Colonic mucosa (tissue), 4 donors: Measurements from ENCODE around the gene TACR1. TPM values are rescaled to one million over a fixed set of nuclear protein-coding genes. Genes with fewer than 3 reads are reported as not detected.

Source experiments
- DNase-seq: peaks from one replicate; pipeline ENCODE4 v3.0.0-alpha.2; 2020
- H3K27ac ChIP-seq: fragments of 200-600 bp; one replicate; pipeline ENCODE4 v1.8.0; 2021
- H3K27me3 ChIP-seq: fragments of 200-600 bp; one replicate; pipeline ENCODE4 v1.8.0; 2021
- H3K36me3 ChIP-seq: fragments of 200-600 bp; one replicate; pipeline ENCODE4 v1.8.0; 2021
- H3K4me1 ChIP-seq: fragments of 200-600 bp; one replicate; pipeline ENCODE4 v1.8.0; 2021; ENCODE audit warnings: mild to moderate bottlenecking
- H3K4me3 ChIP-seq: fragments of 200-600 bp; one replicate; pipeline ENCODE4 v1.8.0; 2021
- H3K9ac ChIP-seq, 2 donors: one replicate each; pipeline ENCODE4 v1.7.0; 2013; ENCODE audit warnings: control low read depth in 2 of 2, low read depth in 2 of 2, low read length in 2 of 2
- H3K9me3 ChIP-seq: fragments of 200-600 bp; one replicate; pipeline ENCODE4 v1.8.0; 2021
- intact Hi-C: fragments of 100-400 bp; cut with DNase I; formaldehyde crosslinking; loops from one replicate; pipeline ENCODE4 v1.14.1; 2022
- microRNA-seq: library from miRNA; unstranded; fragments of <30 nt; microRNA quantifications from one replicate; pipeline ENCODE4, GENCODE V29; 2019
- total RNA-seq, 2 donors: library from RNA; stranded (reverse); fragmentation: NEBNext Ultra II Directional in 1 of 2; extraction: Animal tissue kit (Norgen Biotek cat#: 25700) in 1 of 2; gene quantifications; one replicate each; pipeline ENCODE4 v1.2.1, GENCODE V29; 2021
- TF ChIP-seq, protein P1 (sequence below): fragments of 200-600 bp; IDR thresholded peaks from one replicate; pipeline ENCODE4 v1.8.0; 2022; ENCODE audit warnings: antibody characterized with exemption, mild to moderate bottlenecking
- donor health status: healthy.
- donor health status: DM: no; HTN: no; CAD: no.
- donor health status: DM: no; HTN: no; CAD: no.

Gene TACR1
- total RNA-seq, 2 donors from 2014 or later, result 0.37 TPM; not detected in 1

DNA sequence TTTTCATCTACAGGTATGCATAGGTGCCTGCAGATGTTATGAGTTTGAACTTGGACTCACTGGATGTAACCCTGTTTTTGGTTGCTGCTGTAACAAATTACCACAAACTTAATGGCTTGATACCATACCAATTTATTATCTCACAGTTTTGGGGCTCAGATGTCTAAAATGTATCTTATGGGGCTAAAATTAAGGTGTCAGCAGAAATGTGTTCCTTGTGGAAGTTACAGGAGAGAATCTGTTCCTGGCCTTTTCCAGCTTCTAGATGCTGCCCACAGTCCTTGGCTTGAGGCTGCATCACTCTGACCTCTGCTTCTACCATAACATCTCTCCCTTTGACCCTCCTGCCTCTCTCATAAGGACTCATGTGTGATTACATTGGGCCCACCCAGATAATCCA lies 193.3 kb downstream of the TACR1 start:
- no peak overlapping the region for H3K4me3 ChIP-seq
- DNase-seq, result no peak

DNA sequence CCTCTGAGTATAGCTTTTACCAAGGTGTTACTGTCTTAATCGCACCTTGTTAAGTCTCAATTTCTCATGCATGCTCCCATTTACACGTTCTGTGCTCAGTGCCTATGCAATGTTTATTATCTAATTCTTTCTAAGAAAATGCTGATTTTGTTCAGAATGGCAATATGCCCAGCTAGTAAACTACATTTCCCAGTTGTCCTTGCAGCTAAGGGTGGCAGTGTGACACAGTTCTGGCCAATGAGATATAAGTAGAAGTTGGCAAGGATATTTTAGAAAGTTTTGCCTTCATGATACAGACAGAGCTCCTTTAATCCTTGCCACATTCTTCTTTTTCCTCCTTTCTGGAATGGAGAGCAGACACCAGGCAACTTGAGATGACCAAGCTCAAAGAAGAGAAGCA lies 195.5 kb downstream of the TACR1 start:
- intact Hi-C loops, result no loop called here
- H3K4me3 ChIP-seq, result no peak overlapping the region

More for the DNA sequence above, 193.3 kb downstream of the TACR1 start:
- H3K9ac ChIP-seq, result no peak overlapping the region
- H3K9me3 ChIP-seq, result no peaks in the 10 kb centered on the region
- no peak overlapping the region for H3K27ac ChIP-seq
- no peaks in the 10 kb centered on the region for H3K36me3 ChIP-seq
- H3K4me1 ChIP-seq, result no peaks in the 10 kb centered on the region
- intact Hi-C loops, result no loop called here
- H3K27me3 ChIP-seq, result no peaks in the 10 kb centered on the region
- TF ChIP-seq, protein P1, sequence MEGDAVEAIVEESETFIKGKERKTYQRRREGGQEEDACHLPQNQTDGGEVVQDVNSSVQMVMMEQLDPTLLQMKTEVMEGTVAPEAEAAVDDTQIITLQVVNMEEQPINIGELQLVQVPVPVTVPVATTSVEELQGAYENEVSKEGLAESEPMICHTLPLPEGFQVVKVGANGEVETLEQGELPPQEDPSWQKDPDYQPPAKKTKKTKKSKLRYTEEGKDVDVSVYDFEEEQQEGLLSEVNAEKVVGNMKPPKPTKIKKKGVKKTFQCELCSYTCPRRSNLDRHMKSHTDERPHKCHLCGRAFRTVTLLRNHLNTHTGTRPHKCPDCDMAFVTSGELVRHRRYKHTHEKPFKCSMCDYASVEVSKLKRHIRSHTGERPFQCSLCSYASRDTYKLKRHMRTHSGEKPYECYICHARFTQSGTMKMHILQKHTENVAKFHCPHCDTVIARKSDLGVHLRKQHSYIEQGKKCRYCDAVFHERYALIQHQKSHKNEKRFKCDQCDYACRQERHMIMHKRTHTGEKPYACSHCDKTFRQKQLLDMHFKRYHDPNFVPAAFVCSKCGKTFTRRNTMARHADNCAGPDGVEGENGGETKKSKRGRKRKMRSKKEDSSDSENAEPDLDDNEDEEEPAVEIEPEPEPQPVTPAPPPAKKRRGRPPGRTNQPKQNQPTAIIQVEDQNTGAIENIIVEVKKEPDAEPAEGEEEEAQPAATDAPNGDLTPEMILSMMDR, result no peak

DNA sequence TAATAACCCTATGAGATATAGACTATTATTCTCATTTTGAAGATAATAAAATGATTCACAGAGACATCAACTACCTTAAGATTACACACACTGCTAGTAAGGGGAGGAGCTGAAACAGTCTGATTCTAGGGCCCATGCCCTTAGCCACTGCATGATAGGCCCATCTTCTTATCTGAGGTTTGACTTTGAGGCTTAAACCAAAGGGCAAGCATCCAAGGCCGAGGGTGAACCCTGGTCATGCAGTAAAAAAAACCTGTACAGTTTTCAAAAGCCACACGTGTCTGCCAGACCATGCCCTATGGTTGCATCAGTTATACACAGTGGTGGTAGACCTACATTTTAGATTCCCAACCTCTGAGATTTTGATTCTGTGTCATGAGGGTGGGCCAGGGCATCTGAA lies 196.0 kb downstream of the TACR1 start:
- Histone ChIP-seq H3K4me3 (no peak overlapping the region), H3K27me3 (no peaks in the 10 kb centered on the region), H3K27ac (no peak overlapping the region), H3K9ac (no peak overlapping the region), H3K4me1 (no peaks in the 10 kb centered on the region), H3K9me3 (no peaks in the 10 kb centered on the region), H3K36me3 (no peaks in the 10 kb centered on the region)
- intact Hi-C loops, result no loop called here
- DNase-seq, result no peak
- TF ChIP-seq, protein P1, result no peak

More for the DNA sequence above, 195.5 kb downstream of the TACR1 start:
- DNase-seq, result no peak
- Histone ChIP-seq H3K9me3 (no peaks in the 10 kb centered on the region), H3K36me3 (no peaks in the 10 kb centered on the region), H3K27ac (no peak overlapping the region), H3K4me1 (no peaks in the 10 kb centered on the region), H3K9ac (no peak overlapping the region), H3K27me3 (no peaks in the 10 kb centered on the region)
- TF ChIP-seq, protein P1, result no peak

DNA sequence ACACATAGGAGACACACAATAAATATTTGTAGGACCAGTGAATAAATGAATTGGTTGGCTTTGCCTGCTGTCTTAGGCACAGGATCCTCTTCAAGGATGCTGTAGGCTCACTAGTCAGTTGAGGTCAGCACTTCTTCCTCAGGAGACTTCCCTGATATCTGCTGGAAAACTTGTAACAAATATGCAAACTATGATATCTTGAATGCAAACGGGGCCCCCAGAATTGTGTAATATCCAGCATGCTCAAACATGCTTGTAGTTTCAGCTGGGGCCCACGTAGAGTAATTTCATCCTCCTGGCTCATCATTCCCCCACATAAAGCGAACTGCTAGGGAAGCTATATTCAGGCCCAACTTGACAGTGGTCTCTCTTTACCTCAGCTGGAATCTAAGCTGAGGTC lies 197.3 kb downstream of the TACR1 start:
- no peaks in the 10 kb centered on the region for H3K9me3 ChIP-seq
- no peak for DNase-seq
- no peaks in the 10 kb centered on the region for H3K36me3 ChIP-seq
- no peak overlapping the region for H3K27ac ChIP-seq
- no peaks in the 10 kb centered on the region for H3K27me3 ChIP-seq
- H3K4me1 ChIP-seq, result no peaks in the 10 kb centered on the region
- H3K4me3 ChIP-seq, result no peak overlapping the region
- TF ChIP-seq, protein P1, result no peak
- intact Hi-C loops, result no loop called here
- H3K9ac ChIP-seq, result no peak overlapping the region

DNA sequence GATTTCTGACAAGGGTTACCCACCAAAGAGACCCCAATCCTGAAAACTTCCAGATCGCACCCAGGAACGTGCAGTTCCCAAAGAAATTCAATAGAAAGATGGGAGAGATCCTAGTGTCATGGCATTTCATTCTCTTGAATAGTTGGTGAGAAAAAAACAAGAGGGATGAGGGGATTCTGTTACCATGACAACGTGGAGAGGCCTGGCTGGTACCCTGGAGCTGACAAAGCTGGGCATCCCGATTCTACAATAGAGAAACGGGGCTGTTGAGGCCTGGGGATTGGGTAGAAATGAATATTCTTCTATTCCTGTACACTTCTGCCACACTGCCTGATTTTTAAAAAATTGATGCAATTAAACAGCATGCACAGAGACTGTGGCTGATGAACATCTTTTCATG lies 199.9 kb downstream of the TACR1 start:
- Histone ChIP-seq H3K4me1 (no peaks in the 10 kb centered on the region), H3K27me3 (no peaks in the 10 kb centered on the region), H3K27ac (no peak overlapping the region), H3K9me3 (no peaks in the 10 kb centered on the region), H3K9ac (no peak overlapping the region), H3K36me3 (no peaks in the 10 kb centered on the region), H3K4me3 (no peak overlapping the region)
- intact Hi-C loops, result no loop called here
- no peak for DNase-seq
- TF ChIP-seq, protein P1, result no peak

Small RNA genes lying within 50 kb of the gene (microRNA-seq; reads per million reads assigned to microRNA genes)
- gene MIR5000, result not detected

Other genes with a start within 250 kb of the TACR1 start
- gene POLE4, start 240.9 kb downstream of the TACR1 start, total RNA-seq, result 10 to 100 TPM; 59.2 to 61.8 TPM